CD4-positive, alpha-beta T cell treated with Interleukin-2 at 100 ng/mL for 4 hours (primary cell): ENCODE results near the gene SOX5.
"Not testable (repeated sequence)": the region's sequence is repeated elsewhere in the genome, so short reads cannot be mapped to it uniquely, and the experiment has no call there.

Experiments
- DNase-seq: peaks from one replicate; pipeline ENCODE4 v3.0.0-alpha.2; 2020; ENCODE audit warnings: low spot score

Gene SOX5

GRCh38 chr12:23831739-23832138 lies 117.7 kb downstream of the SOX5 start:
- no peak for DNase-seq

DNA sequence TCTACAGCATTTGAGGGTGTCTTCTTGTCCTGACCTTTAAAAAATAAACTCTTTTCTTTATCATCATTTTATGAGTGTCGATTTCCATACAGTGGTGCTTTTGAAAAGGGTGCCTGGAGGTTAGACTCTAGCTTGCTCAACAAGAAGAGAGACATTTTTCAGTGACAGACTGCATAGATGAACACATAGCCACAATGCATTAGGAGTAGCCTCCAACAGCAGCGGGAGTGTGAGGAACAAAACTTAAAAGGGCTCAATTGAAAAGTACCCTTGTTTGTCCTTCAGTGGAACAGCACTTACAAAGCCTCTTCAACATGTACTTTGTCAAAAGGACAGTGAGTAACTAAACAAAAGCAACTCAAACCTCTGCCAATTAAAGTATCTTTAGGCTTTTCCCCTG lies 119.3 kb downstream of the SOX5 start:
- DNase-seq, result no peak

- DNase-seq, result no peak
Measured at GRCh38 chr12:23827353-23827752, 122.1 kb downstream of the SOX5 start.

GRCh38 chr12:23825124-23825523 lies 124.3 kb downstream of the SOX5 start:
- not testable (repeated sequence) for DNase-seq

DNA sequence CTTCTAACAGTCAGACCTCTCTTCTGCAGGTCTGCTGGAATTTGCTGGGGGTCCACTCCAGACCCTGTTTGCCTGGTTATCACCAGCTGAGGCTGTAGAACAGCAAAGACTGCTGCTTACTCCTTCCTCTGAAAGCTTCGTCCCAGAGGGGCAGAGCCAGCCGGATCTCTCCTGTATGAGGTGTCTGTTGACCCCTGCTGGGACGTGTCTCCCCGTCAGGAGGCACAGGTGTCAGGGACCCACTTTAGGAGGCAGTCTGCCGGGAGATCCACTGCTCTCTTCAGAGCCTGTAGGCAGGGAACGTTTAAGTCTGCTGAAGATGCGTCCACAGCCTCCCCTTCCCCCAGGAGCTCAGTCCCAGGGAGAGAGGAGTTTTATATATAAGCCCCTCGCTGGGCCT lies 125.1 kb downstream of the SOX5 start:
- DNase-seq, result no peak

GRCh38 chr12:23822883-23823282 lies 126.6 kb downstream of the SOX5 start:
- not testable (repeated sequence) for DNase-seq

GRCh38 chr12:23817345-23817744 lies 132.1 kb downstream of the SOX5 start:
- no peak for DNase-seq

GRCh38 chr12:23816394-23816851 lies 133.0 kb downstream of the SOX5 start:
- no peak for DNase-seq

- DNase-seq, result no peak
Measured at GRCh38 chr12:23815810-23816209, 133.7 kb downstream of the SOX5 start.

DNA sequence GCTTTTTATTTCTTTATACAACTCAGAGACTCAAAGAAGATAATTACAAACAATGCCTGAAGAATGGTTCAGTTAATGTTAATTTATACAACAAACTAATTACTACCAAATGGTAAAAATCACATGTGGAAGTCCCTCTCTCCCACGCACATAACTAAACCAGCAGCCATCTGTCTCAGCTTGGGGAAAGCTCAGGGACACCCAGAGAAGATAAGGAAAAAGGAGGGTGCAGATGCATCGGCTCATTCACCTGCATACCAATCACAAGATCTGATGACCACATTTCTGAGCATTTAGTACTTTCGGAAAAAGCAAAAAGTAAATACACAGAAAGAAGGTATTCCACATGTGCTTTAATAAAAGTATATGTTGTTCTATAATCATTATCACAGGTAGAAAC lies 136.3 kb downstream of the SOX5 start:
- no peak for DNase-seq

GRCh38 chr12:23810329-23810902 lies 139.1 kb downstream of the SOX5 start:
- DNase-seq, result no peak

DNA sequence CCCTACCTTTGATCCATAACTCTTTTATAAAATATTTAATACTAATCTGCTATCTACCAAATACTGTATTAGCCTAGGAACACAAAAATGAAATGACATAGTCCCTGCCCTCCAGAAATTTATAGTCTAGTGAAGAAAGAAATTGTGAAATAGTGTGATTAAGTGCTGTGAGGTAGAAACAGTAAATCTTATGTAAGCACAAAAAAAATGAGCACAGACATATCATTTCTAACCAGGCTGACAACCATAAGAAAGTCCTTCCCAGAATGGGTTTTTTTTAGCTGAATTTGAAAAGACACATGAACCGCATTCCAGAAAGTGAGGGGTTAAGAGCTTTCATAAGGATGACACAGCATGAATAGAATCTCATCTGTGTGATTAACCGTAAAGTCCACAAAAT lies 145.9 kb downstream of the SOX5 start:
- no peak for DNase-seq

DNA sequence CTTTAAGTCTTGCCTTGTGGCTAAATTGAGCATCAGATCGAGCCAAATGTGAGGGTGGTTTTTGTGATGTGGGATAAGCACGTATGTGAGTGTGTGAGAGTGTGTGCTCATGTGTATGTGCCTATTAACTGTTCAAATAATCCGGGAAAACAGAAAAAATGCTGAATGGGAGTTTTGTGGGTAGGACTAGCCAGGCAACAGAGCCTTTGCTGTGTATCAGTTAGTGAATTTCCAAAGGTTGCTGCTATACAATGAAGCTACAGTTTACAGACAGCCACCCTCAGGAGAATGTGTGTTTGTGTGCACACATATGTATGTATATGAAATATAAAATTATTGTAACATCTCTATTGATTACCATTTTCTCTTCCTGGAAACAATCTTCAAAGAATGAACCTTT lies 154.0 kb downstream of the SOX5 start:
- DNase-seq, result no peak

DNA sequence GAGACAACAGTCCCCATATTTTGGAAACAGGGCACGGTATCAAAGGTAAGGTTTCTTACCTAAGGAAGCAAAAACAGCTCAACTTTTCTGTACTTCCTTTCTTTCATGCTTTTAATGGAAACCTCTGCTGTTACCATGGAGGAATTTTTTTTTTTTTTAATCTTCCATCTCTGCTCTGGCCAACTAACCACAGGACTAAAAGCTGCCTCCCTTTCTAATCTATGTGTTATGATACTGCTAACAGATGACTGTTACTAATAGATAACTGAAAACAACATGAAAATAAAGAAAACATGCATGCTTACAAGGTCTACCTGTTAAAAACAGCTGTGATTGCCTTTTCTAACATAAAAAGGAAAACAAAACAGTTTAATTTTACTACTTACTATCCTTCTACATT lies 168.4 kb downstream of the SOX5 start:
- DNase-seq, result no peak

- DNase-seq, result no peak
Measured at GRCh38 chr12:23775208-23775607, 174.3 kb downstream of the SOX5 start.

- DNase-seq, result no peak
Measured at GRCh38 chr12:23771240-23771949, 178.1 kb downstream of the SOX5 start.

GRCh38 chr12:23770202-23770938 lies 179.1 kb downstream of the SOX5 start:
- DNase-seq, result no peak

- no peak for DNase-seq
Measured at GRCh38 chr12:23767834-23768233, 181.6 kb downstream of the SOX5 start.

GRCh38 chr12:23763724-23764123 lies 185.7 kb downstream of the SOX5 start:
- no peak for DNase-seq

DNA sequence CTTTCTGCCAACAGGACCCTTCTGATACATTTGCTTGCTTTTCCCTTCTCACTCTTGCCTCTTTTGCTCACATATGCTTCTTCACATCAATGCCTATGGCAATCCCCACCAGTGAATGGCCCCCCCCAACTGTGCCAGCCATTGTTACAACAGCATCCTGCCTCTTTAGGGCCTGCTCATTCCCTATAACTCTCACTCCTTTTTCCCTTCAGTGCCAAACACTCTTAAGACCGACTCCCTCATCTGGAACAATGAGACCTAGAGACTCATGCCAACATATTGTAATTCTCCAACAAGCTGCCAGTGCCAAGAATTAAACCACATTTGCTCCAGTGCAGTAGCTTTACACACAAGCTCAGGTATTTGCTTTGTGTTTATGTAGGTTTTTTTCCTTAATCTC lies 189.0 kb downstream of the SOX5 start:
- DNase-seq, result no peak

DNA sequence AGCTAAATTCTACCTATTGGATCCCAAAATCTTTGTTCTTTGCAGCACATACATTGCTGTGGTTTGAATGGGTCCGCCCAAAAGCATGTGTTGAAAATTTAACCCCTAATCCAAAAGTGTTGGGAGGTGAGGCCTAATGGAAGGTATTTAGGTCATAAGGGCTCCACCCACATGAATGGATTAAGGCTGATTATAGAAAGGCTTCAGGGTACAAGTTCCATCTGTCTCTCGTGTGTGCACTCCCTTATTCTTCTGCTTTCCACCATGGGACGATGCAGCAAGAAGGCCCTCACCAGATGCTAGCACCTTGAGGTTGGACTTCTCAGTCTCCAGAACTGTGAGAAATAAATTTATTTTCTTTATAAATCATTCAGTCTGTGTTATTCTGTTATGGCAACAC lies 190.9 kb downstream of the SOX5 start:
- DNase-seq, result no peak

DNA sequence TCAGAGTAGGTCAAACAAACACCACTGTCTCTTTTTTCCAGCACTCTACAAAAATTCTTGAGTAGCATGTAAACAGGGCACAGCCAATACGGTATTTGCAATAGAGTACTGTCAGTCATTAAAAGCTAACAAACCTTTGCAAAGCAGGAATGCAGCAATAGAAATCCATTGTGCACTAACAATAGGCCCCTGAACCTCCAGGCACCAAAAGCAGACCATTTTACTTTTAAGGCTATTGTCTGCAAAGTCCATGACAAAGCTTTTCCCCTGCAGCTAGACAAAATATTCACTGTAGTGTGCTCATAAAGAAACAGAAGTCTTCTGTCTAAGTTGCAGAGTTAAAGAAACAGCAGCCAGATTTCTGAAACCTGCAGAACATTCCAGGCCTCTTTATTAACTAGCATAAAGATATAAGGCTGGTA lies 191.9 kb downstream of the SOX5 start:
- no peak for DNase-seq

DNA sequence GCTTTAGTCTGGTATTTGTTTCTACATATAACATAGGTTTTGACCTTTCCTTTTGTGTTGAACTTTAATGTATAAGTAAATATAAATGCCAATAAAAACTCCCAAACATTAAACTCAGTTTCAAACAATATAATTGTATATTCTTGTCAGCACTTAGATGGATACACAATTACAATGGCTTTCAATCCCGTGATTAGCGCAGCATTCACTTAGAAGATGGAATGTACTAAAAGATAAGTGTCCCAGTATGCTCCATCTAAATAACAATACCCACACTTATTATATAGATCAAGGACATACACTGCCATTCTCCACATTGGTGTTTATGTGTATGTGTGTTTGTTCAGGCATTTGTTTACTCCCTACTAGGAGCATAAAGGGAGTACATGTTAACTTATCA lies 193.1 kb downstream of the SOX5 start:
- no peak for DNase-seq
